Measurements from ENCODE around the gene PAK3.

The PAK3 gene

DNA sequence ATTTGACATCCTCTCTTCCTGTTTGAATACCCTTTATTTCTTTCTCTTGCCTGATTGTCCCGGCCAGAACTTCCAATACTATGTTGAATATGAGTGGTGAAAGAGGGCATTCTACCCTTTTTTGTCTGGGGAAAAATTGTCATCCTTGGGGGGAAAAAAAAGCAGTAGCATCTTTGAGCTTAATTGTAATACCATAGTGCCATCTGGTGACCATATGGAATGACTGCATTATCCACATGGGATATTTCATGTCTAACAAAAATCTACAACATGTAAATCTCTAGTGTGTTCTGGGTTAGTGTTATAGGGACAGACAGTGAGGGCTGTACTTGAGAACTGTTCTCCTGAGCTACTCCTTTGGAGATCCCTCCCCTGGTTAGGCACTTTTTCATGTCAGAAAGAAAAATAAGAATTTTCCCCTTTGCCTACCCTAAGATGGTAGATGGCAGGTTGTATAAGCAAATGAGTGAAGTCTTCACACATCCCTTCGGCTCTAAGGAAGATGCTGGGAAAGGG is 148.3 kb downstream of the PAK3 start:
- Histone ChIP-seq H3K4me3 (ENCODE audit: low read length) (no peak overlapping the region), H3K27me3 (ENCODE audit: insufficient read depth, low read length) (no peaks in the 10 kb centered on the region), H3K36me3 (ENCODE audit: insufficient read depth, low read length) (no peaks in the 10 kb centered on the region), H3K4me1 (ENCODE audit: insufficient read depth, low read length) (no peaks in the 10 kb centered on the region), H3K9me3 (ENCODE audit: low read length) (no peaks in the 10 kb centered on the region), H2AFZ (ENCODE audit: low read depth, low read length) (no peak overlapping the region)

- H3K36me3 ChIP-seq (ENCODE audit: insufficient read depth, low read length) = no peaks in the 10 kb centered on the region
These were observed 159.1 kb downstream of the PAK3 start for GRCh38 chrX:111254896-111255693.

GRCh38 chrX:111257733-111258132 is 161.7 kb downstream of the PAK3 start:
- Histone ChIP-seq H3K9me3 (ENCODE audit: low read length) (no peaks in the 10 kb centered on the region), H3K36me3 (ENCODE audit: insufficient read depth, low read length) (no peaks in the 10 kb centered on the region), H2AFZ (ENCODE audit: low read depth, low read length) (no peak overlapping the region), H3K4me1 (ENCODE audit: insufficient read depth, low read length) (no peaks in the 10 kb centered on the region), H3K27me3 (ENCODE audit: insufficient read depth, low read length) (no peaks in the 10 kb centered on the region), H3K4me3 (ENCODE audit: low read length) (no peak overlapping the region)

More at GRCh38 chrX:111254896-111255693, 159.1 kb downstream of the PAK3 start:
- Histone ChIP-seq H3K4me1 (ENCODE audit: insufficient read depth, low read length) (no peaks in the 10 kb centered on the region), H3K4me3 (ENCODE audit: low read length) (no peak overlapping the region), H2AFZ (ENCODE audit: low read depth, low read length) (no peak overlapping the region), H3K9me3 (ENCODE audit: low read length) (no peaks in the 10 kb centered on the region), H3K27me3 (ENCODE audit: insufficient read depth, low read length) (no peaks in the 10 kb centered on the region)

DNA sequence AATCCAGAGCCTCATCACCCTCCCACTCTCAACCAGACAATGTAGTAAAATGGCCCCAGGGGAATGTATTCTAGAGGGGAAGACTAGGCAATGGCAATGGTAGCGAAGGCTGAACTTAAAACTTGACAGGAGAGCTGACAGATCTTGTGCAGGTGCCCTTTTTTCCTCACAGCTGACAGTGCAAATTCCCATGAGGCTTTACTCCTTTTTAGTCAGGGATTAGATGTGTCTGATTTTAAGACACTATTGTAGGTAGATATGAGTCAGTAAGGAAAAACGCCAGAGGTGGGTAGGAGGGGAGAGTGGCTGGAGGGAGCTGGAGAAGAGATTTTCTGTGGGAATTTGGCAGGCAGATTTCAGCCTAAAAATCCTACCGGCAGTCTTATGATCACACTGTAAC is 163.6 kb downstream of the PAK3 start:
- H2AFZ ChIP-seq (ENCODE audit: low read depth, low read length) = no peak overlapping the region
- no peaks in the 10 kb centered on the region for H3K9me3 ChIP-seq (ENCODE audit: low read length)
- no peak overlapping the region for H3K4me3 ChIP-seq (ENCODE audit: low read length)
- H3K27me3 ChIP-seq (ENCODE audit: insufficient read depth, low read length) = no peaks in the 10 kb centered on the region
- H3K4me1 ChIP-seq (ENCODE audit: insufficient read depth, low read length) = no peaks in the 10 kb centered on the region
- H3K36me3 ChIP-seq (ENCODE audit: insufficient read depth, low read length) = no peaks in the 10 kb centered on the region

DNA sequence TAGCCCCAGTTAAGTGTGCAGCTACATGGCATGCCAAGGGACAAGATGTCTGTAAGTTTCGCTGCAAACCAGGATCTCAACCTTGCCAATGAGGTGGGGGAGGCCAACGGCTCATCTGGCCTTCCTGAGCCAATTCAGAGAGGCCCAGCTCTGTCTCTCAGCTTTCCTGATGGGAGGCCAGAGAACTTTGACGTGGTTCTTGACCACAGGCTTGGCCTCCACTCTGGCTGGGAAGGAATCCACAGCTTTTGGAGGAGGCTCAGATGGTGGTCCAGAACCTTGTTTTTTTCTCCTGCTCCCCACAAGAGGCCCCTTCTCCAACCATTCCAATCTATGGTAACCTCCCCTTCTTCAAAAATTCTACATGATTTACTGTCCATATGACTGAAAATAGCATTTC is 164.5 kb downstream of the PAK3 start:
- H3K9me3 ChIP-seq (ENCODE audit: low read length) = no peaks in the 10 kb centered on the region
- no peak overlapping the region for H2AFZ ChIP-seq (ENCODE audit: low read depth, low read length)
- H3K4me1 ChIP-seq (ENCODE audit: insufficient read depth, low read length) = no peaks in the 10 kb centered on the region
- H3K27me3 ChIP-seq (ENCODE audit: insufficient read depth, low read length) = peaks cover under 1% of the 10 kb centered on the region
- H3K4me3 ChIP-seq (ENCODE audit: low read length) = no peak overlapping the region
- no peaks in the 10 kb centered on the region for H3K36me3 ChIP-seq (ENCODE audit: insufficient read depth, low read length)

- H3K4me3 ChIP-seq (ENCODE audit: low read length) = no peak overlapping the region
- no peaks in the 10 kb centered on the region for H3K9me3 ChIP-seq (ENCODE audit: low read length)
- H3K4me1 ChIP-seq (ENCODE audit: insufficient read depth, low read length) = no peaks in the 10 kb centered on the region
- H2AFZ ChIP-seq (ENCODE audit: low read depth, low read length) = no peak overlapping the region
- no peaks in the 10 kb centered on the region for H3K36me3 ChIP-seq (ENCODE audit: insufficient read depth, low read length)
- H3K27me3 ChIP-seq (ENCODE audit: insufficient read depth, low read length) = peaks cover 11% of the 10 kb centered on the region
These were observed 166.1 kb downstream of the PAK3 start for GRCh38 chrX:111262086-111262485.

- no peaks in the 10 kb centered on the region for H3K4me1 ChIP-seq (ENCODE audit: insufficient read depth, low read length)
- H3K36me3 ChIP-seq (ENCODE audit: insufficient read depth, low read length) = no peaks in the 10 kb centered on the region
- no peak overlapping the region for H2AFZ ChIP-seq (ENCODE audit: low read depth, low read length)
- no peaks in the 10 kb centered on the region for H3K9me3 ChIP-seq (ENCODE audit: low read length)
- H3K4me3 ChIP-seq (ENCODE audit: low read length) = no peak overlapping the region
- H3K27me3 ChIP-seq (ENCODE audit: insufficient read depth, low read length) = peaks cover 23% of the 10 kb centered on the region
These were observed 168.4 kb downstream of the PAK3 start for GRCh38 chrX:111264385-111264784.

GRCh38 chrX:111265486-111265885 is 169.5 kb downstream of the PAK3 start:
- H3K9me3 ChIP-seq (ENCODE audit: low read length) = no peaks in the 10 kb centered on the region
- peaks cover 31% of the 10 kb centered on the region for H3K27me3 ChIP-seq (ENCODE audit: insufficient read depth, low read length)
- H3K36me3 ChIP-seq (ENCODE audit: insufficient read depth, low read length) = no peaks in the 10 kb centered on the region
- H3K4me3 ChIP-seq (ENCODE audit: low read length) = no peak overlapping the region
- no peaks in the 10 kb centered on the region for H3K4me1 ChIP-seq (ENCODE audit: insufficient read depth, low read length)
- no peak overlapping the region for H2AFZ ChIP-seq (ENCODE audit: low read depth, low read length)

DNA sequence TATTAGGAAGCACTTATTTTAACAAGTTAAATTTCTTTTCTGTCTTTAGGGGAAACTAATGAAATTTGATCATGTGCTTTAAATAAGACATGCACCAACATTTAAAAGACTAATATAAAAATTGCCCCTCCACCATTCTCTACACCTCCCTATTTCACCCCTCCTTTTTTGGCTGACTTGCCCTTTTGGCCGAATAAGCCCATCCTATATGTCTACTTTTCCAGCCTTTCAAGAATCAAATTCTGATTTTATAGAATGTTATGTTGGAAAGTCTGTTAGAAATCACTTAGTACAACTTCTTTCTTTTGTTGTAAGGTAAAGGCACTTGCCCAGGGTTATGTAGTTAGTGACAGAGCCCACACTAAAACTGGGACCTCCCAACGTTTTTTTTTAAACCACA is 172.5 kb downstream of the PAK3 start:
- Histone ChIP-seq H3K4me1 (ENCODE audit: insufficient read depth, low read length) (no peaks in the 10 kb centered on the region), H3K27me3 (ENCODE audit: insufficient read depth, low read length) (peaks cover 32% of the 10 kb centered on the region), H3K9me3 (ENCODE audit: low read length) (no peaks in the 10 kb centered on the region), H2AFZ (ENCODE audit: low read depth, low read length) (no peak overlapping the region), H3K4me3 (ENCODE audit: low read length) (no peak overlapping the region), H3K36me3 (ENCODE audit: insufficient read depth, low read length) (no peaks in the 10 kb centered on the region)

DNA sequence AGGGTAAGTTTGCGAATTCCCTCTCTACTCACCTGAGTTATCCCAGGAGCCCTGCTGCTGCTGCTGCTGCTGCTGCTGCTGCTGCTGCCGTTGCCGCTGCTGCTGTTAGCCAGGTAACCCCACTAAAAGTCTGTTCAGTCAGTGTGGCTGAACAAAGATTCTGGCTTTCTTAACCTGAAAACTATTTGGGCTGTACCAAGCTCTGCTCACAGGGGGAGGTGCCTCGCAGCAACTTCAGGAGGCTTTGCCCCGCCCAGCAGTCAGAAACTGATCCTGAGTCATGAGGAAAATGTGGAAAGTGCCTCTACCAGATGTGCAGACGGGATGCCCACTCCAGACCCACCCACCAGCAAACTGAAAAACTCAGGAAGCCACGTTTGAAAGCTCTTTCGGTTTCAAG is 174.3 kb downstream of the PAK3 start, which contains the start of gene CAPN6:
TSS of gene CAPN6 (minus strand) at position 145 of the 400 bp plus-strand sequence. CDS start 6,547 bp downstream, outside the sequence.
- H3K27me3 ChIP-seq (ENCODE audit: insufficient read depth, low read length) = peaks cover 32% of the 10 kb centered on the region
- H3K9me3 ChIP-seq (ENCODE audit: low read length) = no peaks in the 10 kb centered on the region
- no peak within 1 kb of the TSS for H3K4me3 ChIP-seq (ENCODE audit: low read length)
- no peaks in the 10 kb centered on the region for H3K36me3 ChIP-seq (ENCODE audit: insufficient read depth, low read length)
- no peak within 1 kb of the TSS for H2AFZ ChIP-seq (ENCODE audit: low read depth, low read length)
- no peaks in the 10 kb centered on the region for H3K4me1 ChIP-seq (ENCODE audit: insufficient read depth, low read length)

Measured in neuron (in vitro differentiated cells).